ENCODE results near the gene B4GALNT4. TPM values are rescaled to one million over a fixed set of nuclear protein-coding genes. Genes with fewer than 3 reads are reported as not detected.
"Not testable (repeated sequence)": the region's sequence is repeated elsewhere in the genome, so short reads cannot be mapped to it uniquely, and the experiment has no call there.

Gene B4GALNT4
- total RNA-seq, 2 experiments from 2014 or later, result 4.2 to 6.0 TPM

GRCh38 chr11:359181-359714 lies 10.1 kb upstream of the B4GALNT4 start:
- TF ChIP-seq CTCF (IDR thresholded peaks at IDR 0.05), result no peak
- Histone ChIP-seq H3K36me3 (ENCODE audit: insufficient read depth, low read length) (no peaks in the 10 kb centered on the region), H3K27me3 (ENCODE audit: control insufficient read depth in 1 of 2, insufficient read depth in 2 of 2, low read length in 2 of 2) (no peaks in the 10 kb centered on the region), H3K9me3 (ENCODE audit: control insufficient read depth in 1 of 2, insufficient read depth in 1 of 2, low read length in 2 of 2) (peaks cover 0 to 20% of the 10 kb centered on the region in 2 experiments), H3K4me1 (ENCODE audit: insufficient read depth, low read length) (peaks cover 27% of the 10 kb centered on the region), H3K4me3 (ENCODE audit: low read length) (no peak overlapping the region), H3K27ac (ENCODE audit: low read depth in 1 of 2, low read length in 2 of 2) (no peak overlapping the region)
- DNase-seq (peak in 3 of 14 experiments; percentile 54 to 63 (median 54)), ATAC-seq (ENCODE audit: poor library complexity) (peak; percentile 21)
- ChIA-PET CTCF (interaction anchor here (0.7 to 2.1 kb wide), 3 partner anchors 55 to 108 kb away, joined by 3 to 7 read pairs (median 4); no protein-coding TSS in a partner anchor), POLR2A (interaction anchor here (0.6 to 0.8 kb wide), 3 partner anchors 42 to 151 kb away, joined by 3 read pairs; no protein-coding TSS in a partner anchor)
- Mint-ChIP-seq H3K4me3 (no peak overlapping the region), H3K9me3 (no peaks in the 10 kb centered on the region), H3K36me3 (ENCODE audit: low read depth) (no peaks in the 10 kb centered on the region), H3K27me3 (no peaks in the 10 kb centered on the region), H3K27ac (peak overlapping the region; percentile 28), H3K4me1 (ENCODE audit: low read depth) (peaks cover 17% of the 10 kb centered on the region)
- intact Hi-C loops (cut with DNase I, micrococcal nuclease), result loop anchor here (5.0 to 10.0 kb wide), 4 partner anchors 52 to 1406 kb away; partner anchors contain the start of genes BET1L (in 1 of the 2), CTSD (in 1 of the 2), IFITM2 (in 1 of the 2) and RIC8A (in 1 of the 2)

GRCh38 chr11:360326-361280 lies 8.7 kb upstream of the B4GALNT4 start:
- peaks cover 0 to 20% of the 10 kb centered on the region in 2 experiments for H3K9me3 ChIP-seq (ENCODE audit: control insufficient read depth in 1 of 2, insufficient read depth in 1 of 2, low read length in 2 of 2)
- no peak for TF ChIP-seq CTCF (IDR thresholded peaks at IDR 0.05)
- DNase-seq, result peak in 1 of 14 experiments; percentile 31
- Mint-ChIP-seq H3K9me3 (no peaks in the 10 kb centered on the region), H3K36me3 (ENCODE audit: low read depth) (no peaks in the 10 kb centered on the region), H3K4me3 (no peak overlapping the region), H3K27ac (no peak overlapping the region), H3K4me1 (ENCODE audit: low read depth) (peaks cover 9% of the 10 kb centered on the region), H3K27me3 (peaks cover 5% of the 10 kb centered on the region)
- ATAC-seq (ENCODE audit: poor library complexity), result no peak
- no peaks in the 10 kb centered on the region for H3K36me3 ChIP-seq (ENCODE audit: insufficient read depth, low read length)
- intact Hi-C loops (cut with DNase I, micrococcal nuclease), result loop anchor here in 1 of 2 experiments (10.0 kb wide), 1 partner anchor 54 kb away; the partner anchor contains the start of gene SIGIRR
- CTCF ChIA-PET, result no interaction called here
- H3K27ac ChIP-seq (ENCODE audit: low read depth in 1 of 2, low read length in 2 of 2), result no peak overlapping the region
- no peak overlapping the region for H3K4me3 ChIP-seq (ENCODE audit: low read length)
- peaks cover 17% of the 10 kb centered on the region for H3K4me1 ChIP-seq (ENCODE audit: insufficient read depth, low read length)
- POLR2A ChIA-PET, result no interaction called here
- no peaks in the 10 kb centered on the region for H3K27me3 ChIP-seq (ENCODE audit: control insufficient read depth in 1 of 2, insufficient read depth in 2 of 2, low read length in 2 of 2)

GRCh38 chr11:362642-363442 lies 6.5 kb upstream of the B4GALNT4 start:
- Histone ChIP-seq H3K4me3 (ENCODE audit: low read length) (no peak overlapping the region), H3K9me3 (ENCODE audit: control insufficient read depth in 1 of 2, insufficient read depth in 1 of 2, low read length in 2 of 2) (peaks cover 0 to 20% of the 10 kb centered on the region in 2 experiments), H3K4me1 (ENCODE audit: insufficient read depth, low read length) (peaks cover 9% of the 10 kb centered on the region), H3K27ac (ENCODE audit: low read depth in 1 of 2, low read length in 2 of 2) (no peak overlapping the region), H3K27me3 (ENCODE audit: control insufficient read depth in 1 of 2, insufficient read depth in 2 of 2, low read length in 2 of 2) (peaks cover 8 to 16% of the 10 kb centered on the region in 2 experiments), H3K36me3 (ENCODE audit: insufficient read depth, low read length) (no peaks in the 10 kb centered on the region)
- peak in 2 of 14 experiments; percentile 30 to 42 for DNase-seq
- intact Hi-C loops (cut with DNase I, micrococcal nuclease), result loop anchor here in 1 of 2 experiments (10.0 kb wide), 1 partner anchor 52 kb away; the partner anchor contains the start of gene SIGIRR
- no peak for TF ChIP-seq CTCF (IDR thresholded peaks at IDR 0.05)
- no peak overlapping the region for H3K4me3 Mint-ChIP-seq
- no peaks in the 10 kb centered on the region for H3K36me3 Mint-ChIP-seq (ENCODE audit: low read depth)
- ChIA-PET POLR2A (no interaction called here), CTCF (interaction anchor here (1.1 to 4.0 kb wide), 4 partner anchors 57 to 112 kb away, joined by 3 to 17 read pairs (median 10); no protein-coding TSS in a partner anchor)
- H3K9me3 Mint-ChIP-seq, result no peaks in the 10 kb centered on the region
- no peak for ATAC-seq (ENCODE audit: poor library complexity)
- H3K27me3 Mint-ChIP-seq, result peaks cover 26% of the 10 kb centered on the region
- H3K27ac Mint-ChIP-seq, result no peak overlapping the region
- H3K4me1 Mint-ChIP-seq (ENCODE audit: low read depth), result peaks cover 16% of the 10 kb centered on the region

GRCh38 chr11:363443-363805 lies 5.9 kb upstream of the B4GALNT4 start:
- H3K4me3 Mint-ChIP-seq; POLR2A ChIA-PET; H3K36me3 ChIP-seq (ENCODE audit: insufficient read depth, low read length); ATAC-seq (ENCODE audit: poor library complexity); H3K4me3 ChIP-seq (ENCODE audit: low read length); H3K27ac Mint-ChIP-seq; H3K9me3 Mint-ChIP-seq; H3K36me3 Mint-ChIP-seq (ENCODE audit: low read depth); H3K27ac ChIP-seq (ENCODE audit: low read depth in 1 of 2, low read length in 2 of 2); DNase-seq: not testable (repeated sequence)
- peaks cover 0 to 23% of the 10 kb centered on the region in 2 experiments for H3K9me3 ChIP-seq (ENCODE audit: control insufficient read depth in 1 of 2, insufficient read depth in 1 of 2, low read length in 2 of 2)
- intact Hi-C loops (cut with DNase I, micrococcal nuclease), result loop anchor here in 1 of 2 experiments (10.0 kb wide), 1 partner anchor 51 kb away; the partner anchor contains the start of gene SIGIRR
- H3K27me3 Mint-ChIP-seq, result peaks cover 31% of the 10 kb centered on the region
- CTCF ChIA-PET, result interaction anchor here (1.1 to 4.0 kb wide), 4 partner anchors 58 to 113 kb away, joined by 3 to 17 read pairs (median 10); no protein-coding TSS in a partner anchor
- peaks cover 22% of the 10 kb centered on the region for H3K4me1 Mint-ChIP-seq (ENCODE audit: low read depth)
- peaks cover 15% of the 10 kb centered on the region for H3K4me1 ChIP-seq (ENCODE audit: insufficient read depth, low read length)
- H3K27me3 ChIP-seq (ENCODE audit: control insufficient read depth in 1 of 2, insufficient read depth in 2 of 2, low read length in 2 of 2), result peaks cover 14 to 22% of the 10 kb centered on the region in 2 experiments

All from CD4-positive, alpha-beta T cell (primary cell).